ENCODE data around the gene HOXA13. TPM values are rescaled to one million over a fixed set of nuclear protein-coding genes. Genes with fewer than 3 reads are reported as not detected.
A peak's percentile ranks its signal among the peaks of the same experiment; 100 is the strongest.

The HOXA13 gene
- total RNA-seq, 2 donors from 2014 or later, result not detected

- no peak overlapping the region for H3K9ac ChIP-seq (ENCODE audit: extremely low read depth, low read length, poor library complexity, severe bottlenecking)
- 1 to 2% methylated on average over 24 to 58 of the region's 58 CpGs for WGBS, 2 experiments (ENCODE audit: insufficient coverage in 1 of 2, insufficient read length in 1 of 2)
- no peak overlapping the region for H3K27ac ChIP-seq (ENCODE audit: low read depth, low read length)
- H3K4me1 Mint-ChIP-seq, result no peaks in the 10 kb centered on the region
- H3K27ac Mint-ChIP-seq, result no peak overlapping the region
- H3K9me3 Mint-ChIP-seq, result peaks cover 1% of the 10 kb centered on the region
- TF ChIP-seq, protein P1, sequence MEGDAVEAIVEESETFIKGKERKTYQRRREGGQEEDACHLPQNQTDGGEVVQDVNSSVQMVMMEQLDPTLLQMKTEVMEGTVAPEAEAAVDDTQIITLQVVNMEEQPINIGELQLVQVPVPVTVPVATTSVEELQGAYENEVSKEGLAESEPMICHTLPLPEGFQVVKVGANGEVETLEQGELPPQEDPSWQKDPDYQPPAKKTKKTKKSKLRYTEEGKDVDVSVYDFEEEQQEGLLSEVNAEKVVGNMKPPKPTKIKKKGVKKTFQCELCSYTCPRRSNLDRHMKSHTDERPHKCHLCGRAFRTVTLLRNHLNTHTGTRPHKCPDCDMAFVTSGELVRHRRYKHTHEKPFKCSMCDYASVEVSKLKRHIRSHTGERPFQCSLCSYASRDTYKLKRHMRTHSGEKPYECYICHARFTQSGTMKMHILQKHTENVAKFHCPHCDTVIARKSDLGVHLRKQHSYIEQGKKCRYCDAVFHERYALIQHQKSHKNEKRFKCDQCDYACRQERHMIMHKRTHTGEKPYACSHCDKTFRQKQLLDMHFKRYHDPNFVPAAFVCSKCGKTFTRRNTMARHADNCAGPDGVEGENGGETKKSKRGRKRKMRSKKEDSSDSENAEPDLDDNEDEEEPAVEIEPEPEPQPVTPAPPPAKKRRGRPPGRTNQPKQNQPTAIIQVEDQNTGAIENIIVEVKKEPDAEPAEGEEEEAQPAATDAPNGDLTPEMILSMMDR (conservative IDR thresholded peaks at IDR 0.05), result no peak
- no peak overlapping the region for H3K4me3 ChIP-seq (ENCODE audit: low read length)
- peaks cover 11% of the 10 kb centered on the region for H3K9me3 ChIP-seq (ENCODE audit: control insufficient read depth, low read length)
- peaks cover 97% of the 10 kb centered on the region for H3K27me3 Mint-ChIP-seq (ENCODE audit: insufficient read depth)
- DNase-seq, result peak; percentile 72
- peaks cover 100% of the 10 kb centered on the region for H3K27me3 ChIP-seq (ENCODE audit: control insufficient read depth, insufficient read depth, low read length, poor library complexity, severe bottlenecking)
- no peaks in the 10 kb centered on the region for H3K36me3 Mint-ChIP-seq (ENCODE audit: low read depth)
- no peaks in the 10 kb centered on the region for H3K4me1 ChIP-seq (ENCODE audit: control insufficient read depth, insufficient read depth, low read length)
- no peaks in the 10 kb centered on the region for H3K36me3 ChIP-seq (ENCODE audit: control insufficient read depth, insufficient read depth, low read length)
- H3K4me3 Mint-ChIP-seq, result no peak overlapping the region
These were observed 26.9 kb downstream of the HOXA13 start for GRCh38 chr7:27172823-27173510.

GRCh38 chr7:27172315-27172774, 27.5 kb downstream of the HOXA13 start:
- no peak overlapping the region for H3K27ac Mint-ChIP-seq
- peaks cover 1% of the 10 kb centered on the region for H3K9me3 Mint-ChIP-seq

GRCh38 chr7:27171637-27172314, 28.1 kb downstream of the HOXA13 start:
- Histone ChIP-seq H3K4me3 (ENCODE audit: low read length) (no peak overlapping the region), H3K4me1 (ENCODE audit: control insufficient read depth, insufficient read depth, low read length) (no peaks in the 10 kb centered on the region), H3K36me3 (ENCODE audit: control insufficient read depth, insufficient read depth, low read length) (no peaks in the 10 kb centered on the region), H3K27ac (ENCODE audit: low read depth, low read length) (no peak overlapping the region), H3K9ac (ENCODE audit: extremely low read depth, low read length, poor library complexity, severe bottlenecking) (no peak overlapping the region), H3K9me3 (ENCODE audit: control insufficient read depth, low read length) (peaks cover 11% of the 10 kb centered on the region), H3K27me3 (ENCODE audit: control insufficient read depth, insufficient read depth, low read length, poor library complexity, severe bottlenecking) (peaks cover 100% of the 10 kb centered on the region)
- Mint-ChIP-seq H3K4me3 (no peak overlapping the region), H3K4me1 (no peaks in the 10 kb centered on the region), H3K27ac (no peak overlapping the region), H3K36me3 (ENCODE audit: low read depth) (no peaks in the 10 kb centered on the region), H3K9me3 (peaks cover 1% of the 10 kb centered on the region), H3K27me3 (ENCODE audit: insufficient read depth) (peaks cover 97% of the 10 kb centered on the region)
- DNase-seq, result peak; percentile 71
- 8 to 9% methylated on average over 28 to 30 of the region's 30 CpGs for WGBS, 2 experiments (ENCODE audit: insufficient coverage in 1 of 2, insufficient read length in 1 of 2)
- TF ChIP-seq, protein P1 (conservative IDR thresholded peaks at IDR 0.05), result no peak

More at GRCh38 chr7:27172315-27172774, 27.5 kb downstream of the HOXA13 start:
- Histone ChIP-seq H3K27ac (ENCODE audit: low read depth, low read length) (no peak overlapping the region), H3K27me3 (ENCODE audit: control insufficient read depth, insufficient read depth, low read length, poor library complexity, severe bottlenecking) (peaks cover 100% of the 10 kb centered on the region), H3K4me3 (ENCODE audit: low read length) (no peak overlapping the region), H3K36me3 (ENCODE audit: control insufficient read depth, insufficient read depth, low read length) (no peaks in the 10 kb centered on the region), H3K4me1 (ENCODE audit: control insufficient read depth, insufficient read depth, low read length) (no peaks in the 10 kb centered on the region), H3K9ac (ENCODE audit: extremely low read depth, low read length, poor library complexity, severe bottlenecking) (no peak overlapping the region), H3K9me3 (ENCODE audit: control insufficient read depth, low read length) (peaks cover 11% of the 10 kb centered on the region)
- TF ChIP-seq, protein P1 (conservative IDR thresholded peaks at IDR 0.05), result no peak
- 9 to 12% methylated on average over 7 to 10 of the region's 10 CpGs for WGBS, 2 experiments (ENCODE audit: insufficient coverage in 1 of 2, insufficient read length in 1 of 2)
- peaks cover 97% of the 10 kb centered on the region for H3K27me3 Mint-ChIP-seq (ENCODE audit: insufficient read depth)
- no peaks in the 10 kb centered on the region for H3K36me3 Mint-ChIP-seq (ENCODE audit: low read depth)
- peak; percentile 49 for DNase-seq
- H3K4me3 Mint-ChIP-seq, result no peak overlapping the region
- H3K4me1 Mint-ChIP-seq, result no peaks in the 10 kb centered on the region

All from endodermal cell (in vitro differentiated cells).